PC-3 (cell line): ENCODE results near the gene GFOD1. TPM values are rescaled to one million over a fixed set of nuclear protein-coding genes. Genes with fewer than 3 reads are reported as not detected.

Experiments
- ATAC-seq: fragments of 200-7000 bp; cut with Tn5 transposase; 2 replicates; pipeline ENCODE4 v1.9.1; 2020; ENCODE audit warnings: mild to moderate bottlenecking, moderate library complexity
- BruUV-seq: library from RNA; stranded (reverse); fragments of 400-500 nt; replicated peaks from 2 replicates; lab custom pipeline; 2021; lab: Mats Ljungman, UMichigan
- CTCF ChIA-PET: fragments of 300-600 bp; sonication (Branson Sonifier 250); formaldehyde crosslinking; loops from one replicate; lab custom pipeline; 2022; ENCODE audit warnings: antibody characterized with exemption; lab: Charles Lee
- POLR2A ChIA-PET: fragments of 300-600 bp; sonication (Branson Sonifier 250); formaldehyde crosslinking; loops from one replicate; lab custom pipeline; 2022; ENCODE audit warnings: antibody characterized with exemption; ENCODE audit not compliant: unreplicated experiment; lab: Charles Lee
- DNase-seq: peaks from one replicate; pipeline ENCODE4 v3.0.0-alpha.2; 2015
- H2AFZ ChIP-seq: fragments of 300-600 bp; sonication (generic); 2 replicates; pipeline ENCODE4 v1.6.0; 2016; ENCODE audit warnings: antibody characterized with exemption, low read length
- H3F3A ChIP-seq: fragments of 300-600 bp; sonication (generic); one replicate; pipeline ENCODE4 v1.6.0; 2017; ENCODE audit warnings: antibody characterized with exemption, low read length, control low read depth, mild to moderate bottlenecking; ENCODE audit not compliant: unreplicated experiment
- H3K27ac ChIP-seq: fragments of 300-600 bp; sonication (generic); 2 replicates; pipeline ENCODE4 v1.5.1; 2016; ENCODE audit warnings: mild to moderate bottlenecking, low read length
- H3K27me3 ChIP-seq: fragments of 300-600 bp; sonication (generic); 2 replicates; pipeline ENCODE4 v1.6.1; 2016; ENCODE audit warnings: low read length, mixed read lengths
- H3K36me3 ChIP-seq: fragments of 300-600 bp; sonication (generic); 2 replicates; pipeline ENCODE4 v1.6.1; 2016; ENCODE audit warnings: low read depth, mixed run types, low read length, mixed read lengths
- H3K4me1 ChIP-seq: fragments of 300-600 bp; sonication (generic); 2 replicates; pipeline ENCODE4 v1.5.1; 2016; ENCODE audit warnings: low read length; ENCODE audit not compliant: insufficient read depth
- H3K4me2 ChIP-seq: fragments of 300-600 bp; sonication (generic); 2 replicates; pipeline ENCODE4 v1.6.0; 2016; ENCODE audit warnings: low read length
- H3K4me3 ChIP-seq: fragments of 300-600 bp; sonication (generic); 2 replicates; pipeline ENCODE4 v1.5.1; 2016; ENCODE audit warnings: mild to moderate bottlenecking, low read length, mixed read lengths
- H3K79me2 ChIP-seq: fragments of 300-600 bp; sonication (generic); 2 replicates; pipeline ENCODE4 v1.6.1; 2017; ENCODE audit warnings: low read length, mixed read lengths
- H3K9ac ChIP-seq: fragments of 300-600 bp; sonication (generic); 2 replicates; pipeline ENCODE4 v1.6.0; 2016; ENCODE audit warnings: mild to moderate bottlenecking, low read length
- H3K9me2 ChIP-seq: fragments of 300-600 bp; sonication (generic); replicated peaks from 2 replicates; pipeline ENCODE4 v1.6.1; 2016; ENCODE audit warnings: mixed run types, low read length, mixed read lengths
- H3K9me3 ChIP-seq: fragments of 300-600 bp; sonication (generic); 2 replicates; pipeline ENCODE4 v1.6.1; 2016; ENCODE audit warnings: low read length, mixed read lengths
- H4K20me1 ChIP-seq: fragments of 300-600 bp; sonication (generic); 2 replicates; pipeline ENCODE4 v1.6.1; 2016; ENCODE audit warnings: low read length, mixed read lengths
- EZH2 ChIP-seq: fragments of 300-600 bp; sonication (generic); IDR thresholded peaks from one replicate; pipeline ENCODE4 v1.6.1; 2017; ENCODE audit warnings: antibody characterized with exemption, mild to moderate bottlenecking, low read length; ENCODE audit not compliant: unreplicated experiment
- EZH2phosphoT487 ChIP-seq: fragments of 300-600 bp; sonication (generic); IDR thresholded peaks from 2 replicates; pipeline ENCODE4 v1.6.1; 2018; ENCODE audit warnings: mild to moderate bottlenecking, antibody characterized with exemption, low read length, borderline replicate concordance
- intact Hi-C: fragments of 100-400 bp; cut with micrococcal nuclease; formaldehyde crosslinking; loops from 2 replicates; pipeline ENCODE4 v1.9.0; 2023
- total RNA-seq: library from RNA; depleted of rRNA; stranded (reverse); fragments of >200 nt; gene quantifications from 2 replicates; pipeline ENCODE4 v1.2.3, GENCODE V29; 2014
- TF ChIP-seq, protein P1 (sequence below): fragments of 300-600 bp; sonication (generic); conservative IDR thresholded peaks from 2 replicates; pipeline ENCODE4 v1.5.1; 2017; ENCODE audit warnings: antibody characterized with exemption, low read depth, mild to moderate bottlenecking, low read length

The GFOD1 gene
- total RNA-seq, 1 experiment from 2014 or later = 16.0 TPM

DNA sequence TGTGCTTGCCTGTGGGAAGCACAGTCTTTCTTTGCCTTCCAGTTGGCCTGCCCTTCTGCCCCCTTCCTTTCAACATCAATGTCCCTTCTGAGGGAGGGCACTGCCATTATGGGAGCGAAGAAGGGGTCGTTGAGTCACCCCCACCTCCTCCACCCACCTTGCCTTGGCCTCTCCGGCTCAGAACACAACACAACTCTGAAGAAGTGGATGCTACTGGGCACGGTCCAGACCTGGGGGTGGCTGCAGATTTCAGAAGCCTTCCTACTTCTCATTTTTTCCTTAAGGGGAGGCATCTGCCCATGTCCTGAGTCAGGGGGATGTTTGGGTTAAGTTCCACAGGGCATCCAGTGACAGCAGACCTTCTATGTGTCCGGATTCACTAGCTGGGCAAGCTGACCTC is 72.1 kb downstream of the GFOD1 start:
- no peak overlapping the region for H3K4me3 ChIP-seq
- no peak overlapping the region for H3K9ac ChIP-seq
- no peak for TF ChIP-seq EZH2phosphoT487
- TF ChIP-seq, protein P1, sequence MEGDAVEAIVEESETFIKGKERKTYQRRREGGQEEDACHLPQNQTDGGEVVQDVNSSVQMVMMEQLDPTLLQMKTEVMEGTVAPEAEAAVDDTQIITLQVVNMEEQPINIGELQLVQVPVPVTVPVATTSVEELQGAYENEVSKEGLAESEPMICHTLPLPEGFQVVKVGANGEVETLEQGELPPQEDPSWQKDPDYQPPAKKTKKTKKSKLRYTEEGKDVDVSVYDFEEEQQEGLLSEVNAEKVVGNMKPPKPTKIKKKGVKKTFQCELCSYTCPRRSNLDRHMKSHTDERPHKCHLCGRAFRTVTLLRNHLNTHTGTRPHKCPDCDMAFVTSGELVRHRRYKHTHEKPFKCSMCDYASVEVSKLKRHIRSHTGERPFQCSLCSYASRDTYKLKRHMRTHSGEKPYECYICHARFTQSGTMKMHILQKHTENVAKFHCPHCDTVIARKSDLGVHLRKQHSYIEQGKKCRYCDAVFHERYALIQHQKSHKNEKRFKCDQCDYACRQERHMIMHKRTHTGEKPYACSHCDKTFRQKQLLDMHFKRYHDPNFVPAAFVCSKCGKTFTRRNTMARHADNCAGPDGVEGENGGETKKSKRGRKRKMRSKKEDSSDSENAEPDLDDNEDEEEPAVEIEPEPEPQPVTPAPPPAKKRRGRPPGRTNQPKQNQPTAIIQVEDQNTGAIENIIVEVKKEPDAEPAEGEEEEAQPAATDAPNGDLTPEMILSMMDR = no peak
- no peak for TF ChIP-seq EZH2
- H3F3A ChIP-seq = no peaks in the 10 kb centered on the region
- no peaks in the 10 kb centered on the region for H3K36me3 ChIP-seq
- DNase-seq = no peak
- intact Hi-C loops = no loop called here
- H3K4me1 ChIP-seq = no peaks in the 10 kb centered on the region
- POLR2A ChIA-PET = no interaction called here
- no peaks in the 10 kb centered on the region for H3K27me3 ChIP-seq
- no peak overlapping the region for H3K27ac ChIP-seq
- H3K79me2 ChIP-seq = no peaks in the 10 kb centered on the region
- no peaks in the 10 kb centered on the region for H3K9me3 ChIP-seq
- H3K9me2 ChIP-seq = no peaks in the 10 kb centered on the region
- no TSS peak for BruUV-seq
- H3K4me2 ChIP-seq = no peak overlapping the region
- H4K20me1 ChIP-seq = no peaks in the 10 kb centered on the region
- no peak for ATAC-seq
- CTCF ChIA-PET = no interaction called here
- no peak overlapping the region for H2AFZ ChIP-seq

DNA sequence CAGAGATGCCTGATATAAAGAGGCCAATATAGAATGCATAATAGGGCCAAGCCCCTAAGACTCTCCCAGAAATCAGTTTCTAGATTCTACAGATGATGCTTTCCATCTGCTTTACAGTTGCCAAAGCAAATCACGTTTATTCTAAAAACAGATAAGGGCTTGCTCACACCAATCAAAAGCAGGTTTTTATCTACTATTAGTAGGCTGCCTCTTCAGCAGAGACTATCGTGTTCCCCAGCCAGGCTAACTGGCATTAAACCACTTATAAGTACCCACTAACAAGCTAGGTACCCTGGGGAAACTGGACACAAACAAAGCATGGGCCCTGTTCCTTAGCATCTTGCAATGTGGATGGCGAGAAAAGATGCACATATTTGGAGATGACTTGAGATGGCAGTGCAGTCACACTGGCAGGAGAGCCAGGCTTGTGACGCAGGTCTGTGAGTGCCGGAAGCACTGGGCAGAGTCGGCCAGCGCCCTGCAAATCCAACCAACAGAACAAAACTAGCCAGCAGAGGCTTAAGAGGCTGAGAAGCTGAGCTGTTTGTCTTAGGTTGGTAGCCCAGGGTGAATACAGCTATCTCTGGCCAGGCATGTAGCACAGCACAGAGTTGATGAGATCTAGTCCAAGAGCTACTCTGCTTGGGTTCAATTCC is 73.4 kb downstream of the GFOD1 start:
- H3K9me2 ChIP-seq = no peaks in the 10 kb centered on the region
- H3K27ac ChIP-seq = no peak overlapping the region
- no peak overlapping the region for H3K4me3 ChIP-seq
- H3K36me3 ChIP-seq = no peaks in the 10 kb centered on the region
- H3K9me3 ChIP-seq = no peaks in the 10 kb centered on the region
- ATAC-seq (no peak), DNase-seq (no peak)
- H3K27me3 ChIP-seq = no peaks in the 10 kb centered on the region
- POLR2A ChIA-PET = interaction anchor here (0.6 kb wide), 1 partner anchor 463 kb away, joined by 4 read pairs; no protein-coding TSS in a partner anchor
- CTCF ChIA-PET = no interaction called here
- H3K4me1 ChIP-seq = no peaks in the 10 kb centered on the region
- no peaks in the 10 kb centered on the region for H4K20me1 ChIP-seq
- intact Hi-C loops = no loop called here
- no peak overlapping the region for H2AFZ ChIP-seq
- no peaks in the 10 kb centered on the region for H3F3A ChIP-seq
- TF ChIP-seq EZH2phosphoT487 (no peak), EZH2 (no peak)
- TF ChIP-seq, protein P1 = no peak
- no TSS peak for BruUV-seq
- no peaks in the 10 kb centered on the region for H3K79me2 ChIP-seq
- no peak overlapping the region for H3K9ac ChIP-seq
- H3K4me2 ChIP-seq = no peak overlapping the region

DNA sequence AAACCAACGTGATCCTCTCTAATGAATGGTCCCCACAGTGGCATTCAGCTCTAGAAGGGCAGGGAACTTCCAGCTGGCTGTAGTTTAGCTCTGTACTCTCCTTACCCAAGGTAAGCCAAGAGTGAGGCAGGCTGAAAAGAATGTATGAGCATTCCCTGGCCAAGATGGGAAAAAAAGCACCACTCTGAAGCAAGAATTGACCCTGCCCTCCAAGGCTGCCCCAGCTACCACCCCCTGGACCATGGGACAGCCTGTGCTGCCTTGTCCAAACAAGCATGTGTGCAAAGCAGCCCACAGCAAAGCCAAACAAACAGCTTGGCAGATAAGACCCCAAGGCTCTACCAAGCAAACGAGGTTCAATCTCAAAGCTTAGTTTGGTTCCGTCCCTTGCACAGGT is 73.9 kb downstream of the GFOD1 start:
- no peak overlapping the region for H3K4me2 ChIP-seq
- H3K9ac ChIP-seq = no peak overlapping the region
- ATAC-seq (no peak), DNase-seq (no peak)
- no peaks in the 10 kb centered on the region for H3K27me3 ChIP-seq
- no peaks in the 10 kb centered on the region for H3F3A ChIP-seq
- no peaks in the 10 kb centered on the region for H3K36me3 ChIP-seq
- no peak for TF ChIP-seq EZH2
- no peak for TF ChIP-seq EZH2phosphoT487
- TF ChIP-seq, protein P1 = no peak
- intact Hi-C loops = no loop called here
- no TSS peak for BruUV-seq
- no peak overlapping the region for H2AFZ ChIP-seq
- H3K4me1 ChIP-seq = no peaks in the 10 kb centered on the region
- ChIA-PET POLR2A (interaction anchor here (0.6 kb wide), 1 partner anchor 462 kb away, joined by 4 read pairs; no protein-coding TSS in a partner anchor), CTCF (no interaction called here)
- no peak overlapping the region for H3K27ac ChIP-seq
- no peaks in the 10 kb centered on the region for H3K9me2 ChIP-seq
- no peaks in the 10 kb centered on the region for H3K79me2 ChIP-seq
- no peak overlapping the region for H3K4me3 ChIP-seq
- H4K20me1 ChIP-seq = no peaks in the 10 kb centered on the region
- H3K9me3 ChIP-seq = no peaks in the 10 kb centered on the region
